B cell (primary cell): ENCODE data around the gene MAB21L3.

ENCODE experiments used
- EZH2 ChIP-seq: IDR thresholded peaks from 2 replicates; pipeline ENCODE4 v1.6.1; 2012; ENCODE audit warnings: borderline replicate concordance, low read depth, mild to moderate bottlenecking, moderate library complexity, low read length; ENCODE audit not compliant: insufficient read depth, poor library complexity, severe bottlenecking
- TF ChIP-seq, protein P1 (sequence below): fragments of 200-600 bp; IDR thresholded peaks from one replicate; pipeline ENCODE4 v1.8.0; 2022; ENCODE audit warnings: antibody characterized with exemption, mild to moderate bottlenecking

DNA sequence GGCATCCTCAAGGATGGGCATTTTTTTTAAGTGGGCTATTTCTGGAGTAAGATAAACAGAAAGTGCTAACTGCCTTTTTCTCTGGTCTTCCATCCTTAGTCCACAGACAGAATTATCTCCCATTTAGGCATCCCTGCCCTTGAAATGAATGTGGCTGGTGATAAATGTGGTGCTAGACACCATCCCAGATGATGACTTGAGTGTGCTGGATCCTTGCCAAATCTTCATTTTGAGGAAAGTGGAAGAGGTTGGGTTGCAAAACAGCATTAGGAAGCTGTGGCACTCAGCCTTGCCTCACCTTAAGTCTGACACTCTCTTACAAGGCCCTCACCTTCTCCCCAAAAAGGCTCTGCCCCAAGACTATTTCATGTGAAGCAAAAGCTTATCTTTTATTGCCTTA is 19.2 kb downstream of the MAB21L3 start:
- TF ChIP-seq, protein P1, sequence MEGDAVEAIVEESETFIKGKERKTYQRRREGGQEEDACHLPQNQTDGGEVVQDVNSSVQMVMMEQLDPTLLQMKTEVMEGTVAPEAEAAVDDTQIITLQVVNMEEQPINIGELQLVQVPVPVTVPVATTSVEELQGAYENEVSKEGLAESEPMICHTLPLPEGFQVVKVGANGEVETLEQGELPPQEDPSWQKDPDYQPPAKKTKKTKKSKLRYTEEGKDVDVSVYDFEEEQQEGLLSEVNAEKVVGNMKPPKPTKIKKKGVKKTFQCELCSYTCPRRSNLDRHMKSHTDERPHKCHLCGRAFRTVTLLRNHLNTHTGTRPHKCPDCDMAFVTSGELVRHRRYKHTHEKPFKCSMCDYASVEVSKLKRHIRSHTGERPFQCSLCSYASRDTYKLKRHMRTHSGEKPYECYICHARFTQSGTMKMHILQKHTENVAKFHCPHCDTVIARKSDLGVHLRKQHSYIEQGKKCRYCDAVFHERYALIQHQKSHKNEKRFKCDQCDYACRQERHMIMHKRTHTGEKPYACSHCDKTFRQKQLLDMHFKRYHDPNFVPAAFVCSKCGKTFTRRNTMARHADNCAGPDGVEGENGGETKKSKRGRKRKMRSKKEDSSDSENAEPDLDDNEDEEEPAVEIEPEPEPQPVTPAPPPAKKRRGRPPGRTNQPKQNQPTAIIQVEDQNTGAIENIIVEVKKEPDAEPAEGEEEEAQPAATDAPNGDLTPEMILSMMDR, result no peak
- TF ChIP-seq EZH2, result no peak
